ENCODE results near the gene ACVRL1. TPM values are rescaled to one million over a fixed set of nuclear protein-coding genes. Genes with fewer than 3 reads are reported as not detected.

Gene ACVRL1
- total RNA-seq, 1 experiment from 2014 or later = 0.98 TPM

- H3K27me3 Mint-ChIP-seq (ENCODE audit: low read depth) = peaks cover 22% of the 10 kb centered on the region
- H3K27ac Mint-ChIP-seq = no peak overlapping the region
- H3K4me3 Mint-ChIP-seq = no peak overlapping the region; the same call in 1 of the 2 replicates
- DNase-seq (ENCODE audit: low spot score) (no peak), ATAC-seq (peak; percentile 17)
- no peak for TF ChIP-seq AFF4 (CRISPR knock-in tag; IDR thresholded peaks at IDR 0.05; ENCODE audit: borderline replicate concordance)
- no peak for TF ChIP-seq MYBL2 (CRISPR knock-in tag; IDR thresholded peaks at IDR 0.05)
- TF ChIP-seq FOXK1 (CRISPR knock-in tag; IDR thresholded peaks at IDR 0.05) = 0 out of 2 replicates have a peak, but pooled peaks have one; percentile 9
- H3K4me1 Mint-ChIP-seq = peaks cover 26% of the 10 kb centered on the region
- H3K36me3 Mint-ChIP-seq = no peaks in the 10 kb centered on the region
- POLR2A ChIA-PET = no interaction called here
- no peaks in the 10 kb centered on the region for H3K9me3 Mint-ChIP-seq
- CTCF ChIA-PET = interaction anchor here (0.6 to 5.2 kb wide), 44 partner anchors 10 to 537 kb away, joined by 3 to 143 read pairs (median 6); partner anchors contain the start of genes ACVR1B and ACVRL1
These were observed 15.6 kb downstream of the ACVRL1 start for GRCh38 chr12:51922762-51923505.

GRCh38 chr12:51923506-51924365 lies 16.4 kb downstream of the ACVRL1 start:
- peak; percentile 79 for DNase-seq (ENCODE audit: low spot score)
- H3K27me3 Mint-ChIP-seq (ENCODE audit: low read depth) = peaks cover 22% of the 10 kb centered on the region
- peak overlapping the region; percentile 52 for H3K4me3 Mint-ChIP-seq
- no peaks in the 10 kb centered on the region for H3K36me3 Mint-ChIP-seq
- ATAC-seq = peak; percentile 84
- H3K9me3 Mint-ChIP-seq = no peaks in the 10 kb centered on the region
- CTCF ChIA-PET = interaction anchor here (0.6 to 5.2 kb wide), 40 partner anchors 10 to 538 kb away, joined by 3 to 143 read pairs (median 6); partner anchors contain the start of genes ACVR1B and ACVRL1
- POLR2A ChIA-PET = no interaction called here
- no peak overlapping the region for H3K27ac Mint-ChIP-seq
- H3K4me1 Mint-ChIP-seq = peaks cover 26% of the 10 kb centered on the region
- TF ChIP-seq ZNF512 (CRISPR knock-in tag; IDR thresholded peaks at IDR 0.05; ENCODE audit: borderline replicate concordance) = no peak
- TF ChIP-seq ZNF232 (CRISPR knock-in tag; IDR thresholded peaks at IDR 0.05) = no peak
- no peak for TF ChIP-seq ATF2 (CRISPR knock-in tag; IDR thresholded peaks at IDR 0.05; ENCODE audit: borderline replicate concordance, low read depth)
- peak; percentile 77 for TF ChIP-seq CTCF (IDR thresholded peaks at IDR 0.05)
- TF ChIP-seq MAX (CRISPR knock-in tag; IDR thresholded peaks at IDR 0.05) = no peak
- peak; percentile 71; the same call in 1 of the 2 replicates for TF ChIP-seq ETV6 (CRISPR knock-in tag; IDR thresholded peaks at IDR 0.05)
- TF ChIP-seq PREB (CRISPR knock-in tag; IDR thresholded peaks at IDR 0.05; ENCODE audit: borderline replicate concordance) = no peak
- peak; percentile 10; the same call in 1 of the 2 replicates for TF ChIP-seq PRDM15 (CRISPR knock-in tag; IDR thresholded peaks at IDR 0.05)
- TF ChIP-seq MLX (CRISPR knock-in tag; IDR thresholded peaks at IDR 0.05) = no peak
- peak; percentile 76 for TF ChIP-seq HMGXB4 (CRISPR knock-in tag; IDR thresholded peaks at IDR 0.05)

All from WTC11 (cell line).